ENCODE measurements around the gene NALCN. TPM values are rescaled to one million over a fixed set of nuclear protein-coding genes. Genes with fewer than 3 reads are reported as not detected.

NALCN gene
- polyA plus RNA-seq, 3 donors: 1.2 to 2.0 (median 1.3) TPM

DNA sequence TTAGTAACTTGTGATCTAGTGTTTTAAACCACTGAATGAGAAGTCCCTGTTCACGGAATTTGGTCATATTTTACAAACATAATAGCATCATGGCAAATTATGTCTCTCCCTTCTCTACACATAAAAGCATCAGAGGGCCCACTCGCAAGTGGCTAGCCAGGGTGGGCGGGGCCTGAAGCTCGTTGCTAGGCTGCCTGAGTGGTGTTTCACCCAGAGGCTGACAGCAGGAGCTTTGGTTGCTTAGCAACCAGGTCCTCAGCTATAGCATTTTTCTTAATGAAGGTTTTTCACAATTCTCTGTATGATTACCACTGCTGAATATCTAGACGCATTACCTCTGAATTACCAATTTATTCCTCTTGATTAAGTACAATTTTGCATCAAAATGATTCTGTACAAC is 126.5 kb downstream of the NALCN start:
- DNase-seq: peak; percentile 14

DNA sequence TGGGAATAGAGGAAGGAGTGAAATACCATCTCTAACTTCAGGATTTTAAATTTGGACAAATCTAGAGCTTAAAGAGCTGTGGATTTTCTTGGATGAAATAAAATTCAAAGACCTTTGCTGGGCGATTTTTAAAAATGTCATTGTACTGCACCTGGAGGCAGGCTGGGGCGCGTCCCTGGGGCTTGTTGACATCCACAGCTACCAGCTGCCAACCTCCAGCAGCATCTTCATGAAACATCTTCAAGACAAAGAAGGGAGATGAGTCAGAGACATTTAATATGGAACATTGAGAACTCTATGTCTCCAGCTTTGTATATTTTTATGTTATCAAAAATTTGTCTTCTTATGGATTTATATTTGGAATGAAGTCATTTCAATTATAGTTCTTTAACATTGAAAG is 132.5 kb downstream of the NALCN start:
- no peak for DNase-seq

DNA sequence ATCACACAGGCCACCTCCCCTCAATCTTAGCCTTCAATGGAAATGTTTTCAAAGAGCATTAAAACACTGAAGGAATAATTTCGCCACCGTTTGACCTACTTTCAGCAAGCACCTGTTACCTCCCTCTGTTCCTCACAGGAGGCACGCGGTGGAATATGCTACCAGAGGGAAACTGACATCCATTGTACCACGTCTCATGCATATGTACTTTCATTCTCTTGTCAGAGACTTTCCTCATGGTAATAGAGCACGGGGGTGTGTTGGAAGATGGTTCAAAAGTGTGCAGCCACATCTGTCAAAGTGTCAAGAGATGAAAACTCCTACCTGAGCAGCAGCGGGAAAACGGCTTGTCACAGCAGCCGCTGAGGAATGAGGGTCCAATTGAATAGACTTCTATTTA is 143.4 kb downstream of the NALCN start:
- DNase-seq: no peak

DNA sequence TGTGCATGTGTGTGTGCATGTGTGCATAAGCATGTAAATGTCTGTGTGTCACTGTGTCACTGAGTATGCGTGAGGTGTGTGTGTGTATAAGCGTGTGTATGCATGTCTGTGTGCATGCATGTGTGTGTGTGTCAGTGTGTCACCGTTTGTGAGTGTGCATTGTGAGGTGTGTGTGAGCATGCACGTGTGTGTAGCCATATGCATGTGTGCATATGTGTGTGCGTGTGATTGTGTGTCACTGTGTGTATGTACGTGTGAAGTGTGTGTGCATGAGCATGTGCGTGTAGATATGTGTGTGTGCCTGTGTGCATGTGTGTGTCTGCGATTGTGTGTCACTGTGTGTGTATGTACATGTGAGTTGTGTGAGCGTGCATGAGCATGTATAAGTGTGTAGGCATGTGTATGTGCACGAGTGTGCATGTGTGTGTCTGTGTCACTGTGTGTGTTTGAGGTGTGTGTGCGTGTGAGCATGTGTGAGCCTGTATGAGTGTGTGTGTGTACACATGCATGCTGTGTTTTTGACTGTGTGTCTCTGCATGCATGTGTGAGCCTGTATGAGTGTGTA is 144.5 kb downstream of the NALCN start:
- DNase-seq: no peak

DNA sequence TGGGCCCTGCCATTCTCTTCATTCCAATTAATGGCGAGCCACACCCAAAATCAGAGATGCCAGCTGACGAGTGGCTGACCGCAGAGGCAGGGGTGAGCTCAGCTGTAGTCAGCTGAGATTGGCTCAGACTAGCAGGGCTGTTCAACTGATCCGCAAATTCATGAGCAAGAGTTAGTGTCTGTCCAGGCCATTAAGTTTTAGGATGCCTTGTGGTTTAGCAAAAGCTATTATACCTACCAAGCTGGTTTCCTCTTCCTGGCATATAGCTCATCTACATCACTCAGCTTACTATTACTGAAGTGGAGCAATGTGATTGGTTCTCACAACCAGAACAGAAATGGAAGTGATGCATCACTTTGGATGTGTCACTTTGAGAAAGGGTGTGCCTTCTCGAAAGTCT is 148.7 kb downstream of the NALCN start:
- DNase-seq: no peak

DNA sequence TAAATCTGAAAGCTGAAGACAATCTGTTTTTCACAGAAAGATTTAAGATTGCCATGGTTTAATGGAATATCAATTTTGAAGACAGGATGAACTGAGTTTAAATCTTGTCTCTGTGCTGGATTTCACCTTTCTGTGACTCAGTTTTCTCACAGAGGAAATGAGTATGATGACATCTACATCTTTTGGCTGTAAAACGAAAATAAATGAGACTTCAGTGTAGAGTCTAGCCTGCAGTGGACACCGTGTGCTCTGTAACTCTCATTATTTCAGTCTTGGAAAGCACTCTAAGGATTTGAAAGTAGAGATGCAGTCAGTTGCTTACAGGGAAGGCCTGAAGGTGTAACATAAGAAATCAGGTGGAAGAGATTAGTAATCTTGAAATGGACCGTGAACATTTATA is 150.4 kb downstream of the NALCN start:
- DNase-seq: no peak

DNA sequence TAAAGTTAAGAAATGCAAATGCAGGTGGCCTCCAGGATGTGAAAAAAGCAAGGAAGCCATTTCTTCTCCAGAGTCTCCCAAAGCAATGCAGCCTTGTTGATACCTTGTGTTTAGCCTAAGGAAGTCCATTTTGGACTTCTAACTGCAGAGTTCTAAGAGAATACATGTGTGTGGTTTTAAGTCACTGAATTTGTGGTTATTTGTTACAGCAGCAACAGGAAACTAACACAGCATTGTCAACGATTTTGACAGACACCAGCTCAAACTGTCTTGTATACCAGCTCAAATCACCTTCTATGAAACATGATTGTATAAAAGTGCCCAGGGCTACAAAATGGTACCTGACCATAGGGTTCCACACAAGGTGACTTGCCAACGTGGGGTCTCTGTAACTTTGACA is 151.4 kb downstream of the NALCN start:
- no peak for DNase-seq

DNA sequence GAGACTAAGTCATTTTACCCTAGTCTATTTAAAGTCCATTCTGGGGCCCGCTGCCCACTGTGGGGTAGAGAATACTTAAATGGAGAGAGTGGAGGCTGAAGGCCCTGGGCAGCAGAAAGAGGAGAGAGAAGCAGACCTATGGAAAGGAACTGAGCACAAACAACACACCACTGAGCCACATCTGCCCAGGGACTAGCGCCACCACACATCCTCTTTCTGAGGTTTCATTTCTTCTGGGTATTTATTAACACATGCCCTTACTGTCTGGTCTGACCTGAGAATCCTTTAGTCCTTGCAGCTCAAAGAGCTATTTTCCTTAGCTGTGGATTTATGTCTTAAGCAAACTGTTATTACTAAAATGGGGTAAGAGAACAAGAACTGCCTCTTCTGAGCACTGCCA is 154.0 kb downstream of the NALCN start:
- DNase-seq: no peak

DNA sequence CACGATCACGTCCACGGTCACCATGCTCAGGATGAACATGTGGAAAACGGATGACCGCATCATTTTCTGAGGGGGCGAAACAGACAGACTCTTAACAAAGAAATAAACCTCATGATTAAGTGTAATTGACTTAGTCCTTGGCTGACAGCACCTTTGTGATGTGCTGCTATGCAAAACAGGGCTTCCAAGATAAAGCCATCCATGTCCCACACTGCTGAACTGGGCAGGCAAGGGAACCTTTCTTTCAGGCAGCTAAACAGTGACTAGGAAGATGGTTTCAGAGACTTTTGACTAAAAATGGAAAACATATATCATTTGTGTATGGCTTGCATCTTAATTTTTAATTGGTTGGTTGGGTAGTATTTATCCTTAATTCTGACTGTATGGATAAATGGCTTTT is 157.8 kb downstream of the NALCN start:
- DNase-seq: no peak

DNA sequence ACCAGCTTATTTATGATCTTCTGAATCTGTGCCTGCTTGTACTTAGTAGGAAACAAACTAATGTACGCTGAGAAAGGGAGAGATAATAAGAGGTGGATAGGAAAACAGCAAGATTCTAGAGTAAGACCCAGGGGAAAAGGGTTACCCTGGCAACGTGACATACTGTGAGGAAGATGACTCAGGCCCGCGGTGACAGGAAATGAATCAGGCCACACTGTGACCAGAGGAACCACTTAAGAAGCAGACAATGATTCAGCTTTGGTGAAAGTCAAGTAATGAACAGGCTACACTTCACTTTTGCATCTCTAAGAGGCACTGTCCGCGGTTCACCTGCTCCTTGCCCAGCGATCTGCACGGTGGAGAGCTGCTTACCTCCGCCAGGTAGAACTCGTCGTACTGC is 158.2 kb downstream of the NALCN start:
- no peak for DNase-seq

DNA sequence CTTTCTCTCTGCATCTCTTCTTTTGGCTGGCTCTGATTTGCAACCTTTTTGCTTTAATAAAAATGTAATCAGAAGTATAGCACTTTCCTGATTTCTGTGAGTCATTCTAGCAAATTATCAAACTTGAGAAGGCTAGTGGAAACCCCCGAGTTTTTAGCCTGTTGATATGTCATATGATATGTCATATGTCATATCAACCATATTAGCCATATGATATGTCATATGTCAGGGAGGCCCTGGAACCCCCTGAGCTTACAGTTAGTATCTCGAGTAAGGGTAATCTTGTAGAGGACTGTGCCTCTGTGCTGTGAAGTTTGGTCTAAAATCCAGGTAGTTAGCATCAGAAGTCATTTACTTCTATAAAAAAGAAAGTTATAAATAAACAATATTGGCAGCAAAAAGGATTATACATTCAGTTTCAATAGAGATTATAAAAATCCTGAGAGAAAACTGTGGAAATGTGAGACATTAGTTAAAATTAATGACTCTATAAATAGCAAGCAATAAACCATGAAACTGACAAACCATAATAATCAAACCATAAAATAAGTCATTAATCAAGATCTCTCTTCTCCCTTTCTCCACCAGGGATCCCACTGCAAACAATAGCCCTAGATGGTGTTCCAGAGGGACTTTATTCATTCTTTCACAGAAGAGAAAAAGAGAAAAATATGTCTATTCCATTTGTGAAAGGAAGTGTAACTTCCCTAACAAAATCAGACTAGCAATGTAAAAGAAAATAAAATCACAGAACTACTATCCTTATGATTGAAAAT is 167.4 kb downstream of the NALCN start:
- DNase-seq: no peak

DNA sequence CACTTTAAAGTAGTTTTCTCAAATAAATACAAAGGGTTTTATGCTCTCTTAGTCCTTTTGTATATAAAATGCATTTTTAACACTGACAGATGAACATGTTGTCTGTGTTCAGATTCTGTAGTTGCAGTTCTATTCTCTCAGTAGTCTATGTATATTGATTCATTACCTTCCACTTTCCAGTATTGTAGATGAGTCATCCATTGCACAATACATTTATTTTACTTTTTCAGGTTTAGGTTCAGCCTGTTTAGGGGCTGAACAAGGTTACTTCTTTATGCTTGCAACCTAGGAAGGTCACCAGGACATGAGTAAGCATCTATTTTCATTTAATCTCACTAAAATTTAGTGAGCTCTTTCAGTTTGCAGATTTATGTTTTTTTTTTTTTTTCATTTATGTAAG is 173.6 kb downstream of the NALCN start:
- DNase-seq: no peak

DNA sequence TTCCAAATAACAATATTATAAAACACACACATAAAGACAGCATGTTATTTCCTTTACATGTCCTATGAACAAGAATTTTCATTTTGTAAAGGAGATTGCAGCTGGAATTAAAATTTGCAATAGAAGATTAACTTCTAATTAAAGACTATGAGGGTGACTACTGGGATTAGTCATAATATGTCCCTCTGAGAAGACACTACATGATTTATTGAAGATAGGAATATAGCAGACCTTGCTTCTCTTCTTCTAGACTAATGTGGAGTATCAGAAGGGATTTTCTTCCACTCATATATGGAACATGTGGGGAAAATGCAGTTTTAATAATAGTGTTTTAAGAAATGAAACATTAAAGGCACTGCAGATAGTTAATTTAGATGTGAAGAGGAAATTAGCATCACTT is 177.8 kb downstream of the NALCN start:
- DNase-seq: no peak

DNA sequence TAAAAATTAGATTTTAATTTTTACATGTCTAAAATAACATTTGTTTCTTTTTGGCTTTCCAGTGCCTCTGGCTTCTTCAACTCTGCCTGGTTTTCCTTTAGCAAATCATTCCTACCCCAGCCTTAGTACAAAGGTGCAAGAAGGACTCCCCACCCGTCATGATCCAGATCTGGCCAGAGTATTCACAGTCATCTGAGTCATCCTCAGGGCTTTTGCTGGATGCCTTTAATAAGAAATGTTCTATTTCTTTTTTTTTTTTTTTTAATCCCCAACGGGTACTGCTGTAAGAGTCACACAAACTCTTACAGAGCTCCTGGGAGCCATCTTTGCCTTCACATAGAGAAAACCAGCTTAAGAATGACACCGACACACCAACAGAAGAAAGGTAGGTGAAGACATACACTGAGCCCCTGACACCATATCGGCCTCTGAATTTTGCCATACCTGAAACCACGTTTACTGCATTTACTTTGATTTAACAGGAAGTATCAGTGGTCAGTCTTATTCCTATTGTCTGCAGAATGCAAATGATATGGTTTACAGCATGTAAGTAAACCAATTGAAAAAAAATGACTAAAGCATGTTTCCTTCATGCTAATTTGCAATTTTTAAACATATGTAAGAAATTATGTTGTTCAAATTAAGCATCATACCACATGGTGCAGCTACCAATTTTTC is 184.4 kb downstream of the NALCN start:
- DNase-seq: no peak

DNA sequence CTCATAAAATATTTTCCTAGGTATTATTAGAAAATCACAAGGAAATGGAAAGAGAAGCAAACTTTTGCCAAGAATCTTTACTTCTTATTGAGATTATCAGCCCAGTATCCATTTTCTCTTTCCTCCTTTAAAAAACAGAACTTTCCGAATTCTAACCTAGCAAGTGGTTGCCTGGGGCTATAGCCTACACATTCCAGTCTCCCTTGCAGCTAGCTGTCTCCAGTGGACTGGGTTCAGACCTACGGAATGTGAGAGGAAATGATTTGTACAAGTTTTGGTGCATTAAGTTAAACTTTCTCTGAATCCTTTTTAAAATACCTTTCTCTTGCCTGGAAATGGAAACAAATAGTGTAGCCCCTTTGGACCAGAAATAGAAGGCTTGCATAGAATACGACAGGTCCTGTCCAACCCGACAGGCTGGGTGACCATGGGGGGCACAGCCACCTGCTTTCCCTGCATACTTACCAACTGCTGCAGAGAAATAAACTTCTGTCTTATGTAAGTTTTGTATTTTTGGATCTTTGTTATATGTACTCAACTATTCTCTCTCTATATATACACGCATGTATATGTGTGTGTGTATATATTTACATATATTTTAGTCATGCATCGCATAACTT is 185.9 kb downstream of the NALCN start:
- DNase-seq: no peak

DNA sequence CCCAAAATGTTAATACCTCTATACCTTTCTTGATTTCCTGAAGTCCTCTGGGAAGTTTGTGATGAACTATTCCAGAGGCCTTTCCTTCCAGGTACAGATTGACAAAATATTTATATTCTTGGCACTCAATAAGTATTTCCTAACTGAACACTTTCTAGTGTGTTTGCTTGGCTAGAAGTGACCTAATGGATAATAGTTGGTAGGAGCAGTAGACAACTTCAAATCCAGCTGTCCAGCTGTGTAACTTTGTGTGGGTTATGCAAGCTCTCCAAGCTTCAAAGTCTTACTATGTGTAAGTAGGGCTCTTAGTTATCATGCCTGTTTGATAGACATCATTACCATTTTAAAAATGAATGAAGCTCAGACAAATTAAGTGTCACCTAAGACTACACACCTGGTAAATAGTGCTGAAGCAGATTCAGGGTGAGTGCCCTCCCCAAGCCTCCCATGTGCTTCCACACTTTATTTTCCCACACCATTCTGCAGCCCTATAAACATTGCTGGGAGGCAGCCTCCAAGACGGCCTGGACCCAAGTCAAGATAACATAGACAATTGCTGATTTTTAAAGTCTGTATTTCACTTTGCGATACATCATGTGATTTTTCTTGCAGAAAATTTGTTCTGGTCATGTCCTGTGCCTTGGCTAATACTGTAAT is 196.6 kb downstream of the NALCN start:
- DNase-seq: no peak

DNA sequence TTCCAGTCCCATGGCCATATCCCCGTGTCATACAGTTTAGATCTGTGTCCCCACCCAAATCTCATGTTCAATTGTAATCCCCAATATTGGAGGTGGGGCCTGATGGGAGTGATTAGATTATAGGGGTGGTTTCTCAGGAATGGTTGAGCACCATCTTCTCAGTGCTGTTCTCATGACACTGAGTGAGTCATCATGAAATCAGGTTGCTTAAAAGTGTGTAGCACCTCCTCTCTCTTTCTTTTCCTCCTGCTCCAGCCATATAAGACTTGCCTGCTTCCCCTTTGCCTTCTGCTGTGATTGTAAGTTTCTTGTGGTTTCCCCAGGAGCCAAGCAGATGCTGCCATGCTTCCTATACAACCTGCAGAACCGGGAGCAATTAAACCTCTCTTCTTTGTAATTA is 197.8 kb downstream of the NALCN start:
- DNase-seq: no peak

DNA sequence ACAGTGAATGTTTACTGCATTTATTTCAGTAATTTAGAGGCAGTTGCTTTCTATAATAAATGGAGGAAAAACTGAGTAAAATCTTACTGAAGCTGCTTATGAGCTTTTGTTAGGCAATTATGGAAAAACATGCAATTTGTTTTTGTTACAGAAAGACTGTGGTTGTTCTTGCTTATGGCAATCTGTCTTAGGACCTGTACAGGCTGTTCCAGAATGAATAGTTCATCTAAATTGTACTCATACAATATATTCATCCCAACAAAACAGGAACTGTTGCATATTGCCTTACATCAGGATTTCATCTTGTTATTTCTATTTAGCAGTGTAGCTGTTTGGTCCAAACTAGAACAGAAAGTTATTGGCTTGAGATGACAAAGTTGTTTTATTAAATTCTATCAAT is 199.2 kb downstream of the NALCN start:
- no peak for DNase-seq

DNA sequence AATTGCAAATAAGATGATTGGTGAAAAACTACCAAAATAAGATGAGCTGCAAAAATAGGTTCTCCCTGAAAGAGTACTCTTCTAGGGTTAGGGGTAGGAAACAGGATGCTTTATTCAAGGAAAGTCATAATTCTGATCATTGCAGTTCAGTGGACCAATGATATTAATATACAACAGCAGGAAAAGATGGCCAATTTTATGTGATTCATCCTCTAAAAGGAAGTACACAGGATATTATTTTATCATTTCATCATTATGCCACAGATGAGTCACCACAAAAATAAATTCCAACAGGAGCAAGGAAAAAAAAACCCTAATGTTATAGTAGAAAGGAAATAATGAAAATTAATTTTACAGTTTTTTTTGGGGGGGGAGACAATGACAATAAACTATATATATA is 205.0 kb downstream of the NALCN start:
- DNase-seq: no peak

DNA sequence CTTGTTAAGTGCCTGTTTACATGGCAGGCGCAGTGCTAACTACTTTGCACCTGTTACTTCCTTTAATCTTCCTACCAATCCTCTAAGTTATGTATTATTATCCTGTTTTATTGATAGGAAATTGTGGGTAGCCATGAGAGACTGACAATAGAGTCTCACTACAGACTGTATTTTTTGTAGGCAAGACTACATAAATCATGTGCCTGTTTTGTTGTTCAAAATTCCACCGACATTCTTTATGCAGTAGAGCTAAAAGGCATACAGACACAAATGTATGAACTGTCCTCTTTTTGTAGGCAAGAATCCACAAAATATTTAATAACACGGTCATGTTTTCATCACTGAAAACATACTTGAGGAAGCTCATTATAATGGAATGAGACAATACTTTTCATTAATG is 205.5 kb downstream of the NALCN start:
- DNase-seq: no peak

DNA sequence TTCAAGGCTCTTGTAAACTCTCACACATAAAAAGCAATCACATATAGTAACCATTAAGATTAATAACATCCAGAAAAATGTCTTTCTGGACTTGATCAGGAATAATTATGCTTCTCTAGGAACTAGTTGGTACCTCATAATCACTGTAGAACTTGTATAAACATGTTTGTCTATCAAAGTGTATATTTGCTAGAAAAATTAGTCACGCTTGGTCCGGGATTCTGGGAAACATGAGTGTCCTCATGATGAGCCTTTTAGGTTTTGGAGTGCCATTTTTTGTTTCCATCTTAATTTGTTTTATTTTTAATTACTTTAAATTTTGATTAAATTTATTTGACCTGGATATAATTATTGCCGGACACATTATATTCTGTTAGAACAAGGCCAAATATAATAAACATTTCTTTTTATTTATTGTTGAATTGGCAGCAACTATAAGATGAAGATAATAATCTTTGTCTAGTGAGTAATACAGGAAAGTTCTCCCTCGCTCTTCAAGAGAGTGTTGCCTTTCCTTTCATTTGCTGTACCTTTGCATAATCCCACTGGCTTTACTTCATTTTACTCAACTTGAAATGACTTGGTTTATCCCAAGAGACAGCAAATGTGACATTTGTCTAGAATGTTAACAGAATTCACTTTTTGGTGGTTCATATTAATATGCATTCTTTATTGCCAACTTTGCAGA is 207.0 kb downstream of the NALCN start:
- no peak for DNase-seq

DNA sequence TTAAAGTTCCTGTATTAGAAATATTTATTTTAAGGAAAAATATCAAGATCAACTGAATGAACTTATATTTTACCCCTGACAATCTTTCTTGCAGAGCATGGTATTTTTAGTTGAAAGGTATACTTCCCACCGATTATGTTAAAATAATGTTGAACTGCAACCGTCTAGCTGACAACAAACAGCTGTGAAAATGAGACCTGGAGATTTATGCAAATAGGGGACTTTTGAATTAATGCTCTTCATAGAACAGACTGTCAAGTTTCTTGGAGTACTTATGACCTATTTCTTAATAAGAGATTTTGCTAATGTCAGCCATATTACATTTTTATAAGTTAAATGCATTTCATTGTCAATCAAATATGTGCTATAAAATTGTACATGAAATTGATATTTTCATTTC is 210.9 kb downstream of the NALCN start:
- no peak for DNase-seq

Measured in renal pelvis (tissue), 4 donors.